AG04449 (cell line): ENCODE measurements around the gene MICB.
"Not testable (repeated sequence)": the region's sequence is repeated elsewhere in the genome, so short reads cannot be mapped to it uniquely, and the experiment has no call there.

Experiments
- CTCF ChIA-PET: fragments of 350-600 bp; formaldehyde crosslinking; extraction: SDS; loops from one replicate; lab custom pipeline; 2021; ENCODE audit warnings: antibody characterized with exemption; lab: Yijun Ruan, JAX
- POLR2A ChIA-PET: fragments of 400-600, 350-600 bp; formaldehyde crosslinking; extraction: SDS; loops from one replicate; lab custom pipeline; 2020; ENCODE audit warnings: antibody characterized with exemption, inconsistent platforms; lab: Yijun Ruan, JAX
- DNase-seq: peaks from one replicate; pipeline ENCODE4 v3.0.0-alpha.2; 2010; ENCODE audit warnings: low read depth, low spot score
- H3K4me3 ChIP-seq: 2 replicates; pipeline ENCODE4 v1.5.1; 2011; ENCODE audit warnings: low read depth, mild to moderate bottlenecking, control low read depth, low read length
- CTCF ChIP-seq: IDR thresholded peaks from one replicate; pipeline ENCODE4 v1.5.1; 2011; ENCODE audit warnings: mild to moderate bottlenecking, moderate library complexity, low read length, control low read depth, inconsistent platforms; ENCODE audit not compliant: insufficient read depth; ENCODE audit errors: missing control alignments

MICB gene

GRCh38 chr6:31495580-31495979 lies 2.4 kb upstream of the MICB start:
- peak overlapping the region; percentile 70 for H3K4me3 ChIP-seq
- ChIA-PET POLR2A (interaction anchor here (0.6 to 2.3 kb wide), 2 partner anchors 34 to 46 kb away, joined by 4 to 13 read pairs; partner anchors contain the start of genes DDX39B and MCCD1), CTCF (interaction anchor here (0.6 to 4.2 kb wide), 8 partner anchors 12 to 1155 kb away, joined by 3 to 99 read pairs (median 3); partner anchors contain the start of gene DDX39B)
- DNase-seq = no peak
- TF ChIP-seq CTCF = no peak

GRCh38 chr6:31496826-31497225 lies 1.1 kb upstream of the MICB start:
- peak overlapping the region; percentile 15; the same call in 1 of the 2 replicates for H3K4me3 ChIP-seq
- POLR2A ChIA-PET, DNase-seq: not testable (repeated sequence)
- CTCF ChIA-PET = interaction anchor here (0.6 to 3.0 kb wide), 4 partner anchors 20 to 102 kb away, joined by 3 to 19 read pairs (median 4); partner anchors contain the start of gene ATP6V1G2

GRCh38 chr6:31498748-31499147 lies 803 bp downstream of the MICB start:
- TF ChIP-seq CTCF = no peak
- H3K4me3 ChIP-seq = peak overlapping the region; percentile 43
- DNase-seq = no peak
- CTCF ChIA-PET = interaction anchor here (1.5 to 3.0 kb wide), 2 partner anchors 48 to 100 kb away, joined by 4 to 19 read pairs; partner anchors contain the start of gene ATP6V1G2
- POLR2A ChIA-PET = interaction anchor here (1.2 kb wide), 1 partner anchor 47 kb away, joined by 3 read pairs; the partner anchor contains the start of gene ATP6V1G2

GRCh38 chr6:31499648-31500047 lies 1.7 kb downstream of the MICB start:
- DNase-seq, H3K4me3 ChIP-seq, POLR2A ChIA-PET, CTCF ChIA-PET: not testable (repeated sequence)

- no peak overlapping the region for H3K4me3 ChIP-seq
- ChIA-PET POLR2A (no interaction called here), CTCF (interaction anchor here (1.2 to 1.3 kb wide), 2 partner anchors 9 to 44 kb away, joined by 3 to 5 read pairs; partner anchors contain the start of gene ATP6V1G2)
- no peak for DNase-seq
- TF ChIP-seq CTCF = no peak
Measured at GRCh38 chr6:31502586-31502985, 4.6 kb downstream of the MICB start.

- H3K4me3 ChIP-seq, DNase-seq, CTCF ChIA-PET, POLR2A ChIA-PET: not testable (repeated sequence)
Measured at GRCh38 chr6:31509036-31509435, 11.1 kb downstream of the MICB start.

- ChIA-PET POLR2A (no interaction called here), CTCF (no interaction called here)
- H3K4me3 ChIP-seq = no peak overlapping the region
- TF ChIP-seq CTCF = no peak
- no peak for DNase-seq
Measured at GRCh38 chr6:31510007-31510406, 12.1 kb downstream of the MICB start.
